NCI-H524 treated with DMSO at 0.1 percent for 48 hours (cell line): ENCODE data around the gene KRIT1.
"Not testable (repeated sequence)": the region's sequence is repeated elsewhere in the genome, so short reads cannot be mapped to it uniquely, and the experiment has no call there.

Source experiments
- DNase-seq: peaks from one replicate; lab custom pipeline; 2025; lab: John Stamatoyannopoulos, UW

Gene KRIT1

GRCh38 chr7:92245487-92246359 is at the start of gene KRIT1, which contains the start of gene ANKIB1:
KRIT1 (minus strand) TSS chr7:92245914; CDS start chr7:92242135, 3,779 bp downstream.
ANKIB1 (plus strand) TSS chr7:92245974; CDS start chr7:92294979, 49,005 bp downstream.
- DNase-seq: peak; percentile 19

- no peak for DNase-seq
These were observed 49.7 kb upstream of the KRIT1 start for GRCh38 chr7:92295391-92295790.

GRCh38 chr7:92293896-92294590 is 48.3 kb upstream of the KRIT1 start:
- DNase-seq: no peak

- DNase-seq: no peak
These were observed 47.3 kb upstream of the KRIT1 start for GRCh38 chr7:92292981-92293380.

GRCh38 chr7:92289321-92289720 is 43.6 kb upstream of the KRIT1 start:
- DNase-seq: no peak

- no peak for DNase-seq
These were observed 37.2 kb upstream of the KRIT1 start for GRCh38 chr7:92282930-92283329.

GRCh38 chr7:92282221-92282814 is 36.6 kb upstream of the KRIT1 start:
- DNase-seq: no peak

GRCh38 chr7:92281031-92281430 is 35.3 kb upstream of the KRIT1 start:
- DNase-seq: no peak

GRCh38 chr7:92279396-92280031 is 33.8 kb upstream of the KRIT1 start:
- no peak for DNase-seq

- no peak for DNase-seq
These were observed 30.7 kb upstream of the KRIT1 start for GRCh38 chr7:92276460-92276864.

- DNase-seq: no peak
These were observed 29.6 kb upstream of the KRIT1 start for GRCh38 chr7:92275327-92275726.

- DNase-seq: no peak
These were observed 23.2 kb upstream of the KRIT1 start for GRCh38 chr7:92268921-92269320.

GRCh38 chr7:92266415-92267241 is 20.9 kb upstream of the KRIT1 start:
- DNase-seq: no peak

- no peak for DNase-seq
These were observed 14.6 kb upstream of the KRIT1 start for GRCh38 chr7:92260248-92260781.

- DNase-seq: no peak
These were observed 14.0 kb upstream of the KRIT1 start for GRCh38 chr7:92259610-92260247.

- no peak for DNase-seq
These were observed 13.3 kb upstream of the KRIT1 start for GRCh38 chr7:92259062-92259461.

- no peak for DNase-seq
These were observed 9.6 kb upstream of the KRIT1 start for GRCh38 chr7:92255308-92255707.

GRCh38 chr7:92254800-92255199 is 9.1 kb upstream of the KRIT1 start:
- DNase-seq: not testable (repeated sequence)

GRCh38 chr7:92253251-92253650 is 7.5 kb upstream of the KRIT1 start:
- DNase-seq: no peak

GRCh38 chr7:92251181-92251580 is 5.5 kb upstream of the KRIT1 start:
- DNase-seq: no peak

- DNase-seq: no peak
These were observed 4.9 kb upstream of the KRIT1 start for GRCh38 chr7:92250603-92251002.
